ENCODE results near the gene EED.

EED gene

GRCh38 chr11:86244522-86245368 lies at the start of gene EED:
Gene EED, plus strand, starts transcription at chr11:86244753. Its CDS starts 477 bp downstream, at chr11:86245230.
- peak; percentile 94 for DNase-seq

GRCh38 chr11:86194998-86195397 lies 49.6 kb upstream of the EED start:
- no peak for DNase-seq

GRCh38 chr11:86196085-86196696 lies 48.4 kb upstream of the EED start:
- no peak for DNase-seq

- DNase-seq: no peak
Measured at GRCh38 chr11:86196913-86197312, 47.6 kb upstream of the EED start.

- peak; percentile 27 for DNase-seq
Measured at GRCh38 chr11:86197448-86197847, 47.1 kb upstream of the EED start.

GRCh38 chr11:86198139-86198538 lies 46.4 kb upstream of the EED start:
- no peak for DNase-seq

- DNase-seq: no peak
Measured at GRCh38 chr11:86199354-86199753, 45.2 kb upstream of the EED start.

- DNase-seq: peak; percentile 29
Measured at GRCh38 chr11:86201371-86201884, 43.1 kb upstream of the EED start.

GRCh38 chr11:86202013-86202336 lies 42.6 kb upstream of the EED start:
- no peak for DNase-seq

GRCh38 chr11:86204356-86204755 lies 40.2 kb upstream of the EED start:
- DNase-seq: no peak

GRCh38 chr11:86205421-86206336 lies 38.9 kb upstream of the EED start:
- no peak for DNase-seq

- DNase-seq: no peak
Measured at GRCh38 chr11:86206337-86206695, 38.2 kb upstream of the EED start.

GRCh38 chr11:86207413-86207812 lies 37.1 kb upstream of the EED start:
- no peak for DNase-seq

GRCh38 chr11:86208572-86208971 lies 36.0 kb upstream of the EED start:
- DNase-seq: no peak

- DNase-seq: no peak
Measured at GRCh38 chr11:86209806-86210657, 34.5 kb upstream of the EED start.

- no peak for DNase-seq
Measured at GRCh38 chr11:86210898-86211297, 33.7 kb upstream of the EED start.

GRCh38 chr11:86211619-86212018 lies 32.9 kb upstream of the EED start:
- no peak for DNase-seq

- no peak for DNase-seq
Measured at GRCh38 chr11:86212019-86212611, 32.4 kb upstream of the EED start.

- DNase-seq: no peak
Measured at GRCh38 chr11:86214710-86215109, 29.8 kb upstream of the EED start.

GRCh38 chr11:86218125-86219084 lies 26.1 kb upstream of the EED start:
- DNase-seq: peak; percentile 72
